PFSK-1 (cell line): Measurements from ENCODE around the gene BRIX1.

Experiments
- POLR2AphosphoS5 ChIP-seq: IDR thresholded peaks from 2 replicates; pipeline ENCODE4 v1.6.1; 2012; ENCODE audit warnings: low read depth, mild to moderate bottlenecking, control low read depth, low read length, moderate library complexity
- TAF1 ChIP-seq: IDR thresholded peaks from 2 replicates; pipeline ENCODE4 v1.6.1; 2012; ENCODE audit warnings: low read length, control low read depth, borderline replicate concordance; ENCODE audit not compliant: insufficient read depth
- TF ChIP-seq, protein P1 (sequence below), 2 experiments: IDR thresholded peaks; 2 replicates each; pipeline versions ENCODE4 v1.6.1 to v1.8.0; 2011 to 2012; ENCODE audit warnings: low read depth in 2 of 2, low read length in 2 of 2, control low read depth in 1 of 2, inconsistent platforms in 1 of 2, mild to moderate bottlenecking in 1 of 2, moderate library complexity in 1 of 2; ENCODE audit not compliant: insufficient read depth in 1 of 2

DNA sequence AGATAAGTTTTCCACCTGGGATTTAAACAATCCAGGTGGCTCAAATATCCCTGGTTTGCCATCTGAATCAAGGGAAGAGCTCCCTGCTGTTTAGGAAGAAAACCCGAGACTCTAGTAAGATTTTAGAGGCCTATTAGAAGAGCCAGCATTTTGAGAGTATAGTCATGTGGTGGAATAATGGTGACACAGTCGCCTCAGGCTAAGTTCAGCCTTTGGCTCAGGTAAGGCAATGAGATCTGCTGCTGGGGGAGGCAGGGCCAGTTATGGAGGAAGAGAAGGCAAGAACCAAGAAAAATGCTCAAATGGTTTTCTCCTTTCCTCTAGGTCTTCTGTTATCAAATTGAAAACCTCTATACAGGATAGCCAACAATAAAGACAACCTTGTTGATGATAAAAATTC lies 16.4 kb upstream of the BRIX1 start:
- TF ChIP-seq, protein P1, sequence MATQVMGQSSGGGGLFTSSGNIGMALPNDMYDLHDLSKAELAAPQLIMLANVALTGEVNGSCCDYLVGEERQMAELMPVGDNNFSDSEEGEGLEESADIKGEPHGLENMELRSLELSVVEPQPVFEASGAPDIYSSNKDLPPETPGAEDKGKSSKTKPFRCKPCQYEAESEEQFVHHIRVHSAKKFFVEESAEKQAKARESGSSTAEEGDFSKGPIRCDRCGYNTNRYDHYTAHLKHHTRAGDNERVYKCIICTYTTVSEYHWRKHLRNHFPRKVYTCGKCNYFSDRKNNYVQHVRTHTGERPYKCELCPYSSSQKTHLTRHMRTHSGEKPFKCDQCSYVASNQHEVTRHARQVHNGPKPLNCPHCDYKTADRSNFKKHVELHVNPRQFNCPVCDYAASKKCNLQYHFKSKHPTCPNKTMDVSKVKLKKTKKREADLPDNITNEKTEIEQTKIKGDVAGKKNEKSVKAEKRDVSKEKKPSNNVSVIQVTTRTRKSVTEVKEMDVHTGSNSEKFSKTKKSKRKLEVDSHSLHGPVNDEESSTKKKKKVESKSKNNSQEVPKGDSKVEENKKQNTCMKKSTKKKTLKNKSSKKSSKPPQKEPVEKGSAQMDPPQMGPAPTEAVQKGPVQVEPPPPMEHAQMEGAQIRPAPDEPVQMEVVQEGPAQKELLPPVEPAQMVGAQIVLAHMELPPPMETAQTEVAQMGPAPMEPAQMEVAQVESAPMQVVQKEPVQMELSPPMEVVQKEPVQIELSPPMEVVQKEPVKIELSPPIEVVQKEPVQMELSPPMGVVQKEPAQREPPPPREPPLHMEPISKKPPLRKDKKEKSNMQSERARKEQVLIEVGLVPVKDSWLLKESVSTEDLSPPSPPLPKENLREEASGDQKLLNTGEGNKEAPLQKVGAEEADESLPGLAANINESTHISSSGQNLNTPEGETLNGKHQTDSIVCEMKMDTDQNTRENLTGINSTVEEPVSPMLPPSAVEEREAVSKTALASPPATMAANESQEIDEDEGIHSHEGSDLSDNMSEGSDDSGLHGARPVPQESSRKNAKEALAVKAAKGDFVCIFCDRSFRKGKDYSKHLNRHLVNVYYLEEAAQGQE (IDR thresholded peaks at IDR 0.05; ENCODE audit: insufficient read depth in 1 of 2, low read depth in 2 of 2, low read length in 2 of 2): no peak
- TF ChIP-seq POLR2AphosphoS5 (no peak), TAF1 (no peak)
